HCT116 (cell line): ENCODE measurements around the gene SLC41A2. TPM values are rescaled to one million over a fixed set of nuclear protein-coding genes. Genes with fewer than 3 reads are reported as not detected.

Experiments used
- ATAC-seq: fragments of 200-7000 bp; cut with Tn5 transposase; 2 replicates; pipeline ENCODE4 v1.9.1; 2020; ENCODE audit warnings: mild to moderate bottlenecking, moderate library complexity
- BruUV-seq: library from RNA; stranded (reverse); fragments of 400-500 nt; replicated peaks from 2 replicates; lab custom pipeline; 2021; lab: Mats Ljungman, UMichigan
- CTCF ChIA-PET: fragments of 300-600 bp; sonication (Branson Sonifier 250); formaldehyde crosslinking; loops from one replicate; lab custom pipeline; 2021; ENCODE audit warnings: antibody characterized with exemption; lab: Charles Lee
- POLR2A ChIA-PET: fragments of 300-600, 350-600 bp; sonication (Branson Sonifier 250); formaldehyde crosslinking; loops from one replicate; lab custom pipeline; 2021; ENCODE audit warnings: antibody characterized with exemption; lab: Charles Lee
- RAD21 ChIA-PET, 2 experiments: fragments of 300-600 bp; sonication (Branson Sonifier 250); formaldehyde crosslinking; loops; one replicate each; lab custom pipeline; 2023; ENCODE audit warnings: low total read pairs in 2 of 2; ENCODE audit not compliant: uncharacterized antibody in 2 of 2, unreplicated experiment in 2 of 2, low non-redundant PET in 1 of 2; lab: Charles Lee
- DNase-seq: peaks from one replicate; pipeline ENCODE4 v3.0.0-alpha.2; 2010; ENCODE audit warnings: low read depth, low spot score
- H2AFZ ChIP-seq: fragments of 200-600 bp; shearing (Covaris generic), sonication (generic); 2 replicates; pipeline ENCODE4 v1.6.1; 2017; ENCODE audit warnings: low read depth, mixed run types, mixed read lengths, antibody characterized with exemption, low read length; ENCODE audit not compliant: poor library complexity, severe bottlenecking
- H3K27ac ChIP-seq: 2 replicates; pipeline ENCODE4 v1.5.1; 2012; ENCODE audit warnings: low read depth, low read length
- H3K27me3 ChIP-seq: fragments of 200-600 bp; sonication (generic); 2 replicates; pipeline ENCODE4 v1.6.1; 2016; ENCODE audit warnings: mixed run types, low read length, mixed read lengths; ENCODE audit not compliant: insufficient read depth
- H3K36me3 ChIP-seq, 2 experiments: fragments of 200-500 bp in 1 of 2; fragments of 200-600 bp in 1 of 2; sonication (Bioruptor generic) in 1 of 2; sonication (generic) in 1 of 2; 2 replicates each; pipeline versions ENCODE4 v1.5.1 to v1.6.1; 2014 to 2016; ENCODE audit warnings: low read length in 2 of 2, inconsistent platforms in 1 of 2, mixed read lengths in 1 of 2, mixed run types in 1 of 2; ENCODE audit not compliant: insufficient read depth in 2 of 2, control insufficient read depth in 1 of 2
- H3K4me1 ChIP-seq, 2 experiments: fragments of 200-600 bp in 1 of 2; sonication (generic) in 1 of 2; 2 replicates each; pipeline versions ENCODE4 v1.5.1 to v1.6.1; 2012 to 2017; ENCODE audit warnings: low read length in 2 of 2, inconsistent platforms in 1 of 2, mild to moderate bottlenecking in 1 of 2, mixed read lengths in 1 of 2, mixed run types in 1 of 2, moderate library complexity in 1 of 2; ENCODE audit not compliant: insufficient read depth in 2 of 2, control insufficient read depth in 1 of 2
- H3K4me2 ChIP-seq: fragments of 200-600 bp; sonication (generic); 2 replicates; pipeline ENCODE4 v1.6.1; 2017; ENCODE audit warnings: mixed run types, low read length, mixed read lengths
- H3K4me3 ChIP-seq, 2 experiments: fragments of 200-600 bp in 1 of 2; sonication (generic) in 1 of 2; replicated peaks in 1 of 2; 2 replicates each; pipeline ENCODE4 v1.5.1; 2011 to 2016; ENCODE audit warnings: low read length in 2 of 2, control low read depth in 1 of 2, low read depth in 1 of 2, mild to moderate bottlenecking in 1 of 2, mixed read lengths in 1 of 2, mixed run types in 1 of 2
- H3K79me2 ChIP-seq: fragments of 200-600 bp; sonication (generic); 2 replicates; pipeline ENCODE4 v1.6.1; 2017; ENCODE audit warnings: mild to moderate bottlenecking, mixed run types, low read length, moderate library complexity, mixed read lengths; ENCODE audit not compliant: insufficient read depth
- H3K9ac ChIP-seq: fragments of 200-600 bp; sonication (generic); 2 replicates; pipeline ENCODE4 v1.6.1; 2016; ENCODE audit warnings: low read length, mixed read lengths
- H3K9me2 ChIP-seq: fragments of 200-600 bp; sonication (generic), shearing (Covaris generic); 2 replicates; pipeline ENCODE4 v1.6.1; 2017; ENCODE audit warnings: mixed run types, mild to moderate bottlenecking, moderate library complexity; ENCODE audit not compliant: insufficient read depth
- H3K9me3 ChIP-seq, 2 experiments: fragments of 200-500 bp in 1 of 2; fragments of 200-600 bp in 1 of 2; sonication (Bioruptor generic) in 1 of 2; sonication (generic) in 1 of 2; 2 replicates each; pipeline ENCODE4 v1.6.1; 2014 to 2017; ENCODE audit warnings: low read length in 2 of 2, mixed read lengths in 2 of 2, inconsistent platforms in 1 of 2, low read depth in 1 of 2, mild to moderate bottlenecking in 1 of 2, mixed run types in 1 of 2, moderate library complexity in 1 of 2; ENCODE audit not compliant: control insufficient read depth in 1 of 2, insufficient read depth in 1 of 2
- H4K20me1 ChIP-seq: fragments of 200-600 bp; sonication (generic), shearing (Covaris generic); 2 replicates; pipeline ENCODE4 v1.6.1; 2017; ENCODE audit warnings: mixed run types, mild to moderate bottlenecking, moderate library complexity; ENCODE audit not compliant: insufficient read depth
- ATF3 ChIP-seq: IDR thresholded peaks from 2 replicates; pipeline ENCODE4 v1.6.1; 2012
- CBX3 ChIP-seq: IDR thresholded peaks from 2 replicates; pipeline ENCODE4 v1.6.1; 2012; ENCODE audit warnings: low read depth
- CTCF ChIP-seq, 3 experiments: fragments of 200-600 bp in 1 of 3; sonication (generic) in 1 of 3; IDR thresholded peaks in 2 of 3; conservative IDR thresholded peaks in 1 of 3; 2 replicates each; pipeline ENCODE4 v1.5.1; 2012 to 2017; ENCODE audit warnings: low read depth in 2 of 3, low read length in 2 of 3, antibody characterized with exemption in 1 of 3, borderline replicate concordance in 1 of 3, control low read depth in 1 of 3, mild to moderate bottlenecking in 1 of 3, mixed read lengths in 1 of 3, mixed run types in 1 of 3, moderate library complexity in 1 of 3; ENCODE audit not compliant: insufficient read depth in 1 of 3
- EZH2 ChIP-seq: fragments of 200-600 bp; sonication (generic); IDR thresholded peaks from 2 replicates; pipeline ENCODE4 v1.6.1; 2017; ENCODE audit warnings: antibody characterized with exemption, mixed run types
- POLR2A ChIP-seq: IDR thresholded peaks from 2 replicates; pipeline ENCODE4 v1.7.0; 2011; ENCODE audit warnings: borderline replicate concordance; ENCODE audit not compliant: insufficient read depth, insufficient read length; ENCODE audit errors: extremely low read depth
- RAD21 ChIP-seq: IDR thresholded peaks from 2 replicates; pipeline ENCODE4 v1.6.1; 2012; ENCODE audit warnings: low read depth, mild to moderate bottlenecking
- SP1 ChIP-seq: IDR thresholded peaks from 2 replicates; pipeline ENCODE4 v1.6.1; 2012; ENCODE audit warnings: low read depth
- intact Hi-C: fragments of 100-400 bp; cut with micrococcal nuclease; formaldehyde crosslinking; loops from 2 replicates; pipeline ENCODE4 v1.10.0; 2022
- total RNA-seq: library from RNA; stranded (reverse); gene quantifications from one replicate; pipeline ENCODE4 v1.2.1, GENCODE V29; 2021; ENCODE audit not compliant: unreplicated experiment

SLC41A2 gene
- total RNA-seq, 1 experiment from 2014 or later = 12.5 TPM

- Histone ChIP-seq H3K27me3 (no peaks in the 10 kb centered on the region), H3K9me3 (no peaks in the 10 kb centered on the region), H3K4me1 (peaks cover 20 to 35% of the 10 kb centered on the region in 2 experiments), H2AFZ (peak overlapping the region; percentile 77), H3K4me3 (peak overlapping the region; percentile 59 to 74), H3K9ac (peak overlapping the region; percentile 66), H3K9me2 (no peaks in the 10 kb centered on the region), H3K4me2 (peak overlapping the region; percentile 93), H3K27ac (peak overlapping the region; percentile 79), H3K36me3 (no peaks in the 10 kb centered on the region), H3K79me2 (no peaks in the 10 kb centered on the region), H4K20me1 (no peaks in the 10 kb centered on the region)
- no TSS peak for BruUV-seq
- intact Hi-C loops = no loop called here
- RAD21 ChIA-PET = interaction anchor here in 1 of 2 experiments (1.2 kb wide), 1 partner anchor 577 kb away, joined by 3 read pairs; no protein-coding TSS in a partner anchor
- TF ChIP-seq CBX3 (peak; percentile 83), POLR2A (peak; percentile 2), CTCF (IDR thresholded peaks at IDR 0.05 in 2 of 3, conservative IDR thresholded peaks at IDR 0.05 in 1 of 3; ENCODE audit: borderline replicate concordance in 1 of 3, insufficient read depth in 1 of 3, low read depth in 2 of 3, low read length in 2 of 3) (peak in 2 of 3 experiments; percentile 22 to 37; a peak in 1 of 6 replicates), SP1 (no peak), ATF3 (no peak), EZH2 (no peak), RAD21 (0 out of 2 replicates have a peak, but pooled peaks have one; percentile 19)
- no peak for DNase-seq
- POLR2A ChIA-PET = interaction anchor here (1.3 kb wide), 1 partner anchor 8 kb away, joined by 4 read pairs; no protein-coding TSS in a partner anchor
- peak; percentile 28 for ATAC-seq
- CTCF ChIA-PET = interaction anchor here (1.0 to 1.3 kb wide), 2 partner anchors 14 to 25 kb away, joined by 3 read pairs; no protein-coding TSS in a partner anchor
Observed at GRCh38 chr12:104958805-104959334, 780 bp upstream of the SLC41A2 start.
